ENCODE data around the gene NR5A1.

The NR5A1 gene

GRCh38 chr9:124457887-124458431 lies 49.2 kb downstream of the NR5A1 start:
- DNase-seq (ENCODE audit: low read depth in 2 of 2), result no peak

- DNase-seq (ENCODE audit: low read depth in 2 of 2), result no peak
Measured at GRCh38 chr9:124457079-124457886, 49.9 kb downstream of the NR5A1 start.

- no peak for DNase-seq (ENCODE audit: low read depth in 2 of 2)
Measured at GRCh38 chr9:124456341-124457078, 50.7 kb downstream of the NR5A1 start.

GRCh38 chr9:124455820-124456219 lies 51.4 kb downstream of the NR5A1 start:
- no peak for DNase-seq (ENCODE audit: low read depth in 2 of 2)

- DNase-seq (ENCODE audit: low read depth in 2 of 2), result no peak
Measured at GRCh38 chr9:124454791-124455443, 52.3 kb downstream of the NR5A1 start.

- DNase-seq (ENCODE audit: low read depth in 2 of 2), result no peak
Measured at GRCh38 chr9:124454296-124454695, 52.9 kb downstream of the NR5A1 start.

- DNase-seq (ENCODE audit: low read depth in 2 of 2), result no peak
Measured at GRCh38 chr9:124453586-124454191, 53.5 kb downstream of the NR5A1 start.

GRCh38 chr9:124452841-124453585 lies 54.2 kb downstream of the NR5A1 start:
- DNase-seq (ENCODE audit: low read depth in 2 of 2), result no peak

GRCh38 chr9:124452326-124452725 lies 54.9 kb downstream of the NR5A1 start:
- DNase-seq (ENCODE audit: low read depth in 2 of 2), result no peak

GRCh38 chr9:124450931-124451661 lies 56.1 kb downstream of the NR5A1 start:
- DNase-seq (ENCODE audit: low read depth in 2 of 2), result no peak

- DNase-seq (ENCODE audit: low read depth in 2 of 2), result no peak
Measured at GRCh38 chr9:124450241-124450924, 56.8 kb downstream of the NR5A1 start, which contains the start of gene ADGRD2. Gene ADGRD2 (plus strand): TSS chr9:124450451. CDS start chr9:124451667, 1,216 bp downstream.

- no peak for DNase-seq (ENCODE audit: low read depth in 2 of 2)
Measured at GRCh38 chr9:124449381-124450151, 57.6 kb downstream of the NR5A1 start.

GRCh38 chr9:124448019-124448418 lies 59.2 kb downstream of the NR5A1 start:
- DNase-seq (ENCODE audit: low read depth in 2 of 2), result no peak

GRCh38 chr9:124447297-124447661 lies 59.9 kb downstream of the NR5A1 start:
- no peak for DNase-seq (ENCODE audit: low read depth in 2 of 2)

GRCh38 chr9:124444166-124444565 lies 63.0 kb downstream of the NR5A1 start:
- DNase-seq (ENCODE audit: low read depth in 2 of 2), result no peak

GRCh38 chr9:124443625-124444024 lies 63.6 kb downstream of the NR5A1 start:
- DNase-seq (ENCODE audit: low read depth in 2 of 2), result no peak

GRCh38 chr9:124442826-124443225 lies 64.4 kb downstream of the NR5A1 start:
- DNase-seq (ENCODE audit: low read depth in 2 of 2), result no peak

GRCh38 chr9:124442379-124442778 lies 64.8 kb downstream of the NR5A1 start:
- no peak for DNase-seq (ENCODE audit: low read depth in 2 of 2)

GRCh38 chr9:124441291-124441690 lies 65.9 kb downstream of the NR5A1 start:
- no peak for DNase-seq (ENCODE audit: low read depth in 2 of 2)
